GM06990 (cell line): ENCODE results near the gene ACBD6.

Source experiments
- DNase-seq: peaks from one replicate; pipeline ENCODE4 v3.0.0-alpha.2; 2011; ENCODE audit not compliant: insufficient read length; ENCODE audit errors: extremely low read depth
- H3K27me3 ChIP-seq: replicated peaks from 2 replicates; pipeline ENCODE4 v1.6.0; 2011; ENCODE audit warnings: low read length; ENCODE audit not compliant: control insufficient read depth, insufficient read depth
- H3K36me3 ChIP-seq: 2 replicates; pipeline ENCODE4 v1.5.1; 2011; ENCODE audit warnings: low read length; ENCODE audit not compliant: control insufficient read depth, insufficient read depth
- H3K4me3 ChIP-seq: replicated peaks from 2 replicates; pipeline ENCODE4 v1.5.1; 2011; ENCODE audit warnings: low read depth, mild to moderate bottlenecking, control low read depth, low read length
- TF ChIP-seq, protein P1 (sequence below): IDR thresholded peaks from 2 replicates; pipeline ENCODE4 v1.5.1; 2011; ENCODE audit warnings: low read length, control low read depth, mild to moderate bottlenecking, inconsistent platforms; ENCODE audit not compliant: insufficient read depth, poor library complexity, severe bottlenecking

Gene ACBD6

DNA sequence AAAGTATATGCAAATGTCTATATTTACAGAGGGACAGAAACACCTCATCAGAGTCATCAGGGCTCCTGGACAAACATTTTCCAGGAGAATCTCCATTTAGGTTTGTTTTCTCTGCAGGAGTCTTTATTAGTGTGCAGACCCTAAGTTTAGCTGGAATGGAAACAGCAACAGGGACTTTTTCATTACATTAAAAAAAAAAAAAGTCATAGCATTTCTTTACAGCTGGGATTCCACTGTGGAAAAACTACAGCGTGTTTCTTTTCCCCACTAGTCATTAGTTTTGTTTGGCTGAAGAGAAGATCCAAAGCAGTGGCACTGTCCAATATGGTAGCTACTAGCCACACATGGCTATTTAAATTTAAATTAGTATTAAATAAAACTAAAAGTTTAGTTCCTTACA lies 222.7 kb downstream of the ACBD6 start:
- Histone ChIP-seq H3K4me3 (no peak overlapping the region), H3K27me3 (no peaks in the 10 kb centered on the region), H3K36me3 (peaks cover 3% of the 10 kb centered on the region)
- DNase-seq = no peak
- TF ChIP-seq, protein P1, sequence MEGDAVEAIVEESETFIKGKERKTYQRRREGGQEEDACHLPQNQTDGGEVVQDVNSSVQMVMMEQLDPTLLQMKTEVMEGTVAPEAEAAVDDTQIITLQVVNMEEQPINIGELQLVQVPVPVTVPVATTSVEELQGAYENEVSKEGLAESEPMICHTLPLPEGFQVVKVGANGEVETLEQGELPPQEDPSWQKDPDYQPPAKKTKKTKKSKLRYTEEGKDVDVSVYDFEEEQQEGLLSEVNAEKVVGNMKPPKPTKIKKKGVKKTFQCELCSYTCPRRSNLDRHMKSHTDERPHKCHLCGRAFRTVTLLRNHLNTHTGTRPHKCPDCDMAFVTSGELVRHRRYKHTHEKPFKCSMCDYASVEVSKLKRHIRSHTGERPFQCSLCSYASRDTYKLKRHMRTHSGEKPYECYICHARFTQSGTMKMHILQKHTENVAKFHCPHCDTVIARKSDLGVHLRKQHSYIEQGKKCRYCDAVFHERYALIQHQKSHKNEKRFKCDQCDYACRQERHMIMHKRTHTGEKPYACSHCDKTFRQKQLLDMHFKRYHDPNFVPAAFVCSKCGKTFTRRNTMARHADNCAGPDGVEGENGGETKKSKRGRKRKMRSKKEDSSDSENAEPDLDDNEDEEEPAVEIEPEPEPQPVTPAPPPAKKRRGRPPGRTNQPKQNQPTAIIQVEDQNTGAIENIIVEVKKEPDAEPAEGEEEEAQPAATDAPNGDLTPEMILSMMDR = no peak

- DNase-seq = no peak
- Histone ChIP-seq H3K4me3 (no peak overlapping the region), H3K27me3 (no peaks in the 10 kb centered on the region), H3K36me3 (peaks cover 3% of the 10 kb centered on the region)
- TF ChIP-seq, protein P1 = no peak
Observed at GRCh38 chr1:180278596-180279395, 223.6 kb downstream of the ACBD6 start.

GRCh38 chr1:180278194-180278515 lies 224.2 kb downstream of the ACBD6 start:
- DNase-seq = no peak
- H3K4me3 ChIP-seq = no peak overlapping the region
- H3K27me3 ChIP-seq = no peaks in the 10 kb centered on the region
- TF ChIP-seq, protein P1 = no peak
- peaks cover 3% of the 10 kb centered on the region for H3K36me3 ChIP-seq

DNA sequence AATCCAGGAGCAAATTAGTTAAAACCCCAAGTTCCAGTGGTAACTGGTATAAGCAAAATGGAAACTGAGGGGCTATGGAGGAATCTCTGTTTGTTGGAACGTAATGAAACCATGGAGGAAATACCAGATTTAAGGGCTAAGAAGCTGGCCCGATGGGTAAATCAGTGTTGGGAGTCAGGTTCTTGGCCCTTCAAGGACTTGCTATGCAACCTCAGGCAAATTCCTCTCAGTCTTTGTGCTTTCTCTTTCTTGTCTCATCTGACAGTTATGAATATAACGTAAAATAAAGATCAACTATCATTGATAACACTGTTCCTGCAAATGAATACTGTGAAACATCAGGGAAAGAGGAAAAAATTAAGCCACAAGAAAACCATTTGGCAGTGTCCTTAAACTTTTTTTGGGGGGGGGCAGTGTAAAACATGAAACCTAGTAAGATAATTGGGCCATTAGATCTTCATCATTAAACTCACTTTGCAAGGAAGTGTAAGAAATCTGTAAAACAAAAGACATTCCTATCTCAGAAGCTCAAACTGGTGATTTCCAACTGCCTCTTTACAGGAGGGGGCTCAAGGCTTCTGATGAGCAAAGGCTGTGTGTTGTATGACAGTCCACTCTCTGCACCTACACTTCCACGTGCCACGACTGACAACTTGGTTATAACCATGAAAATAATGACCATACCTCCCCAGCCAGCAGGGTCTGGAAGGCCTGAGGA lies 224.7 kb downstream of the ACBD6 start:
- Histone ChIP-seq H3K36me3 (peaks cover 3% of the 10 kb centered on the region), H3K27me3 (no peaks in the 10 kb centered on the region), H3K4me3 (no peak overlapping the region)
- no peak for DNase-seq
- TF ChIP-seq, protein P1 = no peak

- peaks cover 3% of the 10 kb centered on the region for H3K36me3 ChIP-seq
- no peak for DNase-seq
- TF ChIP-seq, protein P1 = no peak
- H3K4me3 ChIP-seq = no peak overlapping the region
- no peaks in the 10 kb centered on the region for H3K27me3 ChIP-seq
Observed at GRCh38 chr1:180275726-180276125, 226.7 kb downstream of the ACBD6 start.
